ENCODE measurements around the gene PACSIN1.

PACSIN1 gene

DNA sequence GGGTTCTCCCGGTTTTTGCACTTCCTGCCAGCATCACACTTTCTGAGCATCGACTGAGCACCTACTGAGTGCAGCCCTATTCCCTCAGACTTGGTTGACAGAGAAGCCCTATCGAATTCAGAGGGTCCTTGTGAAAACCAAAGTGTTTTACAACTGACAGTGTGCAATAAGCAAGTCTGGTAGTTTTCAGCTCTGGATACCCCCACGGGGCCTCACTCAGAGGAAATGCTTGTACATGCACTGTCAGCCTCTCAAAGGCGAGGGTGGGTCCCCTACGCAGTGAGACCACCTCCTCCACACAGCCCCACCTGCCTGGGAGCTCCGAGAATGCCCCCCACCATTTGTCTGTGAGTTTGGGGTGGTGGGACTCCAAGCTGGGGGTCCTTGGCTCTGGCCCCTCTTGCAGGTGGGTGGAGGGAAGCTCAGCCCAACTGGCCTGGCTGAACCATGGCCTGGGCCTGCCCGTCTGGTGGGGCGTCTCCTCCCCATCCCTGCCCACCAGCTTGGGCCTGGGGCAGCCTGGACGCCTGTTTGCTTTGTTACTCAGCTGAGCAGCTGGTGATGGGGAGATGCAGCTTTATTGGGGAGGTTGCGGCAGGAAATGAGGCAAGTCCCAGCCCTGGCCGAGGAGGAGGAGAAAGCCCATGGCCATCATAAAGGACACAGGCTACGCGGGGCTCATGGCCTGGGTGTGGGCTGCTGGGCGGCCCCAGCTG is 88.6 kb downstream of the PACSIN1 start:
- no peak for DNase-seq (ENCODE audit: low read depth)
- TF ChIP-seq, protein P1, sequence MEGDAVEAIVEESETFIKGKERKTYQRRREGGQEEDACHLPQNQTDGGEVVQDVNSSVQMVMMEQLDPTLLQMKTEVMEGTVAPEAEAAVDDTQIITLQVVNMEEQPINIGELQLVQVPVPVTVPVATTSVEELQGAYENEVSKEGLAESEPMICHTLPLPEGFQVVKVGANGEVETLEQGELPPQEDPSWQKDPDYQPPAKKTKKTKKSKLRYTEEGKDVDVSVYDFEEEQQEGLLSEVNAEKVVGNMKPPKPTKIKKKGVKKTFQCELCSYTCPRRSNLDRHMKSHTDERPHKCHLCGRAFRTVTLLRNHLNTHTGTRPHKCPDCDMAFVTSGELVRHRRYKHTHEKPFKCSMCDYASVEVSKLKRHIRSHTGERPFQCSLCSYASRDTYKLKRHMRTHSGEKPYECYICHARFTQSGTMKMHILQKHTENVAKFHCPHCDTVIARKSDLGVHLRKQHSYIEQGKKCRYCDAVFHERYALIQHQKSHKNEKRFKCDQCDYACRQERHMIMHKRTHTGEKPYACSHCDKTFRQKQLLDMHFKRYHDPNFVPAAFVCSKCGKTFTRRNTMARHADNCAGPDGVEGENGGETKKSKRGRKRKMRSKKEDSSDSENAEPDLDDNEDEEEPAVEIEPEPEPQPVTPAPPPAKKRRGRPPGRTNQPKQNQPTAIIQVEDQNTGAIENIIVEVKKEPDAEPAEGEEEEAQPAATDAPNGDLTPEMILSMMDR (IDR thresholded peaks at IDR 0.05; ENCODE audit: low read depth, low read length, missing control alignments): no peak
- in situ Hi-C loops (cut with HindIII; ENCODE audit: low sequenced_read_pairs): no loop called here
- no peak overlapping the region for H3K4me3 ChIP-seq (ENCODE audit: low read depth, low read length)

GRCh38 chr6:34555007-34555322 is 89.1 kb downstream of the PACSIN1 start:
- H3K4me3 ChIP-seq (ENCODE audit: low read depth, low read length): no peak overlapping the region
- no peak for DNase-seq (ENCODE audit: low read depth)
- TF ChIP-seq, protein P1 (IDR thresholded peaks at IDR 0.05; ENCODE audit: low read depth, low read length, missing control alignments): no peak
- in situ Hi-C loops (cut with HindIII; ENCODE audit: low sequenced_read_pairs): no loop called here

DNA sequence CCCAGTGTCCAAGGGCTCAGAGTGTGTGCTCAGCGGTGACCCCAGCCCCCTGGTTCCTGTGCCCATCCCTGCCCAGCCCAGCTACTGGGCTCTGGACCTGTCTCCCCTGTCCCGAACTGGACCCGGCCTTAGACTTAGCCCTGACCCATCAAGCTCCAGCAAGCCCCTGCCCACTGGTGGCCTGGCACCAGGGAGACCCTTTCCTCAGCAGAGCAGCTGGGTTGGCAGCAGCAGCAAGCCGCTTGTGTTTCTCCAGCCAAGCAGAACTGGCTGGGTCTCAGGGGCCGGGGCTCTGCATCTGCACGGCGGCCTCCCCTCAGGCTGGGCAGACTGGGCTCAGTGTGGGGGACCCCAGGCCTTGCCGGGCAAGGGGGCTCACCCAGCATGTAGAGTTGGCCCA is 89.5 kb downstream of the PACSIN1 start:
- DNase-seq (ENCODE audit: low read depth): no peak
- TF ChIP-seq, protein P1 (IDR thresholded peaks at IDR 0.05; ENCODE audit: low read depth, low read length, missing control alignments): no peak
- H3K4me3 ChIP-seq (ENCODE audit: low read depth, low read length): no peak overlapping the region
- in situ Hi-C loops (cut with HindIII; ENCODE audit: low sequenced_read_pairs): no loop called here

DNA sequence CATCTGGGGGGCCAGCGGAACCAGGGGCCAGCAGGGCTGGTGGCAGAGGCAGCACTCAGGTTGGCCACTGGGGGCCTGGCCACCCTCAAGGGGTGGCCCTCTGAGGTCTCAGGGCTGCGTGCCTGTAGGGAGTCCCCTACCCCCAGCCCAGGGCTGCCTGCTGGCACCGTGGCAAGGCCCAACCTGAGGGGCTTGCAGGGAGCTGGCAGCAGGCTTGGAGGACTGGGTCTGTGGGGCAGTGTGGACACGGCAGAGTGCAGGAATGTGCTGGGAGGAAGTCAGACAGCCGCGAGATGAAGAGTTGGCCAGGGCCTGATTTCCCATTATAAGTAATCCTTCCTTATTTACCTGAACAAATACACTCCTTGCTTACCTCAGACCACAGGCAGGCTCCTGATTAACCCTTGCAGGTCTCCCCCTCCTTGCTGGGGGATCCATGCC is 90.2 kb downstream of the PACSIN1 start, which contains the start of gene SPDEF:
Gene SPDEF, minus strand, starts transcription at position 299 of the 441 bp plus-strand sequence. CDS start 11,874 bp downstream, outside the sequence.
- H3K4me3 ChIP-seq (ENCODE audit: low read depth, low read length): no peak within 1 kb of the TSS
- DNase-seq (ENCODE audit: low read depth): no peak
- in situ Hi-C loops (cut with HindIII; ENCODE audit: low sequenced_read_pairs): no loop called here
- TF ChIP-seq, protein P1 (IDR thresholded peaks at IDR 0.05; ENCODE audit: low read depth, low read length, missing control alignments): no peak

GRCh38 chr6:34556493-34556892 is 90.6 kb downstream of the PACSIN1 start:
- H3K4me3 ChIP-seq (ENCODE audit: low read depth, low read length): no peak overlapping the region
- TF ChIP-seq, protein P1 (IDR thresholded peaks at IDR 0.05; ENCODE audit: low read depth, low read length, missing control alignments): no peak
- in situ Hi-C loops (cut with HindIII; ENCODE audit: low sequenced_read_pairs): no loop called here
- DNase-seq (ENCODE audit: low read depth): no peak

DNA sequence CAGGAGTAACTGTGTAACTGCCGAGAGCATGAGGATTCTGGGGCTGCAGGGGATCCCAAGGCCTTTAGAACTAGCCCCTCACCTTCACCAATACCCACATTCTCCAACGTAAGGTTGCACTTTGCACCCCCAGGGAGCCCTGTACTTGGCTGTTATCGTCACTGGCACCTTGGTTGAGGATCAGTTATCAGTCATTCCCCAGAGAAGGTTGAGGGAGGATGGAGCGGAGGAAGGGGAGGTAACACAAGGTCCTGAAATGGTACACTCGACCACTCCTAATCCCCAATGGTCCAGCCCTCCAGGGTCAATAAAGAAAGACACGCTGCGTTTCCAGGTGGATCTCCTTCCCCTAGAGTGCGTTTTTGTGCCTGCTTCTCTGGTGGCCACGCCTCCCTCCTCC is 91.4 kb downstream of the PACSIN1 start:
- TF ChIP-seq, protein P1 (IDR thresholded peaks at IDR 0.05; ENCODE audit: low read depth, low read length, missing control alignments): no peak

More for the DNA sequence above, 91.4 kb downstream of the PACSIN1 start:
- in situ Hi-C loops (cut with HindIII; ENCODE audit: low sequenced_read_pairs): no loop called here
- DNase-seq (ENCODE audit: low read depth): no peak
- no peak overlapping the region for H3K4me3 ChIP-seq (ENCODE audit: low read depth, low read length)
